ENCODE data around the gene TPRX2. TPM values are rescaled to one million over a fixed set of nuclear protein-coding genes. Genes with fewer than 3 reads are reported as not detected.
"Not testable (repeated sequence)": the region's sequence is repeated elsewhere in the genome, so short reads cannot be mapped to it uniquely, and the experiment has no call there.

Gene TPRX2
- total RNA-seq, 2 donors from 2014 or later, result not detected

DNA sequence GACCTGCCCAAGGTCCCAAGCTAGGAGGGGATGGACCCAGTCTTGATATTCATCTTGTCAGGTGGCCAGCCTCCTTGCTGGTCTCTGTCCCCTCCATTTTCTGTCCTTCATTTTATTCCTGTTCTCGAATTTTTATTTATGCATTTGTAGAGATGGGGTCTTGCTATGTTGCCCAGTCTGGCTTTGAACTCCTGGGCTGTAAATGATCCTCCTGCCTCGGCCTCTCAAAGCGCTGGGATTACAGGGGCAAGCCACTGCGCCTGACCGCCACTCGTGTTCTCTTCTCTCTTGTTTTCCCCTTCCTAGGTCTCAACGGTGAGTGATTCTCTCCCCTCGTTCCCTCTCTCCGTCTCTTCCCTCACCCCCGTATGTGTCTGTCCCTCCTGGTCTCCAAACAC is 10.6 kb upstream of the TPRX2 start:
- H3K27me3 Mint-ChIP-seq, result peaks cover 34% of the 10 kb centered on the region
- H3K4me1 Mint-ChIP-seq, result peaks cover 5% of the 10 kb centered on the region
- ATAC-seq (replicated peaks), result no peak
- H3K27ac Mint-ChIP-seq, result no peak overlapping the region
- H3K9me3 Mint-ChIP-seq, result no peaks in the 10 kb centered on the region
- no peaks in the 10 kb centered on the region for H3K36me3 Mint-ChIP-seq (ENCODE audit: low read depth)
- no peak overlapping the region for H3K4me3 Mint-ChIP-seq

DNA sequence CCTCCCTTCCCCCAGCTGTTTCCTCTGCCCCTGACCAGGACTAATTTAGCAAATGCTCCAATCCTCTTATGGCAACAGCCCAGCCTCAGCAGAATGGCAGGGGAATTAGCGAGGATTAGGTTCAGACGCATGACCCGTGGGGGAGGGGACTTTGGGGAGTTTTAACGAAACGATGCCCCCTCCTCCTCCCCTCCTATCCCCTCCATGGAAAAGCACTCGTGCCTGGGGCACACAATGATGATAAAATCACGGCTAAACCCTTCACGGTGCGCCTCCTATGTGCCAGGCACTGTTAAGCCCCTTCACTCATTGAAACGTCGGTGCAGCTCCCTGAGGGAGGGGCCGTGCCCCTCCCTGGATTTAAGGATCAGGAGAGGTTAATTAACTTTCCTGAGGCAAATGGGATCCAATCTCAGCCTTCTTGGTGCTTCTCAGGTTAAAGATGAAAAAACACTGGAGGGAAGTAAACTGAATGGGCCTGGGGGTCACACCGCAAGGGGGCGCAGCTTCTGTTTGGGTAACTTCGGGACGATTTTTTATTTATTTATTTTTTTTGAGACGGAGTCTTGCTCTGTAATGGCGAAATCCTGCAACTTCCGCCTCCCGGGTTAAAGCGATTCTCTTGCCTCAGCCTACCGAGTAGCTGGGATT is 10.1 kb upstream of the TPRX2 start:
- no peak for ATAC-seq (replicated peaks)
- H3K27me3 Mint-ChIP-seq, result peaks cover 35% of the 10 kb centered on the region
- H3K4me1 Mint-ChIP-seq, result peaks cover 2% of the 10 kb centered on the region
- H3K36me3 Mint-ChIP-seq (ENCODE audit: low read depth), result no peaks in the 10 kb centered on the region
- H3K4me3 Mint-ChIP-seq, result no peak overlapping the region
- peak overlapping the region; percentile 30 for H3K27ac Mint-ChIP-seq
- H3K9me3 Mint-ChIP-seq, result no peaks in the 10 kb centered on the region

DNA sequence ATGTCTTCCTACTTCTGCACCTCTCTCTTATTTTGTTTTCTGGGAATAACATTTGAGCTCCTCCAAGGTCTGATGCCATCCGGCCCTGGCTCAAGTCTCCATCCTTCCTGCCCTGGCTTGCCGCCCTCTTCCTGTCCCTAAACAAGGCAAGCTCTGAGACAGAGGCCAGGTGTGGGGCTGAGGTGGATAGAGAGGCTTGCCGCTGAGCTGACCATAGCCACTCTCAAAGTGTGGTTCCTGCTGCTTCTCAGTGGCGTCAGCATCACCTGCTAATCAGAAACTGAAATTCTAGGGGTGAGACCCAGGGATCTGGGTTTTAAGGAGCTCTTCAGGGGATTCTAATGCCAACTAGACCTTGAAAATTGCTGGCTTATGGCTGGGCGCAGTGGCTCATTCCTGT is 6.0 kb upstream of the TPRX2 start:
- Mint-ChIP-seq H3K36me3 (ENCODE audit: low read depth) (no peaks in the 10 kb centered on the region), H3K27ac (no peak overlapping the region), H3K4me1 (no peaks in the 10 kb centered on the region), H3K4me3 (no peak overlapping the region), H3K9me3 (no peaks in the 10 kb centered on the region), H3K27me3 (peaks cover 30% of the 10 kb centered on the region)
- no peak for ATAC-seq (replicated peaks)

DNA sequence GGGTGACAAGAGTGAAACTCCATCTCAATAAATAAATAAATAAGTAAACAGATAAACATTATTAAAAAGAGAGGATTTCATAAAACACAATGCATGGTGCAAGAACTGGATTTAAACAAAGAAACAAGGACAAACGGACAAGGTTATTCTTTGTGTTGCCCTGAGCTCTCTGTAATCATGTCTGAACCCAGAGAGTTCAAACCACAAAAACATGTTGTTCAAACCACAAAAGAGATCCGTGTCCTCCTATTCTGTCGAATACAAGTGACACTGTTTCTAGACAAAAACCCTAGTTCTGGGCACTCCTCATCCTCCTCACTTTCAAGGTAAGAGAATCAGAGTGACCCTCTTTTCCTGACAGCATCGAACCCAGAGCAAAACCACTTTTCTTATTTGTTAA is 4.6 kb upstream of the TPRX2 start:
- H3K4me3 Mint-ChIP-seq, result no peak overlapping the region
- no peaks in the 10 kb centered on the region for H3K36me3 Mint-ChIP-seq (ENCODE audit: low read depth)
- ATAC-seq (replicated peaks), result no peak
- H3K27me3 Mint-ChIP-seq, result peaks cover 22% of the 10 kb centered on the region
- H3K4me1 Mint-ChIP-seq, result no peaks in the 10 kb centered on the region
- H3K27ac Mint-ChIP-seq, result no peak overlapping the region
- H3K9me3 Mint-ChIP-seq, result no peaks in the 10 kb centered on the region

DNA sequence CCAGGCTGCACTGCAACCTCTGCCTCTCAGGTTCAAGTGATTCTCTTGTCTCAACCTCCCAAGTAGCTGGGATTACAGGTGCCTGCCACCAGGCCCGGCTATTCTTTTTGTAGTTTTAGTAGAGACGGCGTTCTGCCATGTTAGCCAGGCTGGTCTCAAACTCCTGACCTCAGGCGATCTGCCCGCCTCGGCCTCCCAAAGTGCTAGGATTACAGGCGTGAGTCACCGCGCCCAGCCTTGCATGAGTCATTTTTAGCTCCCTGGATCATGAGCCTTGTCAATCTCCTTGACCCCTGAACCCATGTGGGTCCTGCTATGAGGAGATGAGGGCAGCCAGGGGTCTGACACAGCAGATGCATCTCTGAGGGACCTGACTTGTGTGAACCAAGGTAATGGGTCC is 804 bp upstream of the TPRX2 start:
- H3K27me3 Mint-ChIP-seq, result peaks cover 10% of the 10 kb centered on the region
- not testable (repeated sequence) for H3K9me3 Mint-ChIP-seq; H3K36me3 Mint-ChIP-seq (ENCODE audit: low read depth); H3K27ac Mint-ChIP-seq; H3K4me1 Mint-ChIP-seq; ATAC-seq (replicated peaks); H3K4me3 Mint-ChIP-seq

DNA sequence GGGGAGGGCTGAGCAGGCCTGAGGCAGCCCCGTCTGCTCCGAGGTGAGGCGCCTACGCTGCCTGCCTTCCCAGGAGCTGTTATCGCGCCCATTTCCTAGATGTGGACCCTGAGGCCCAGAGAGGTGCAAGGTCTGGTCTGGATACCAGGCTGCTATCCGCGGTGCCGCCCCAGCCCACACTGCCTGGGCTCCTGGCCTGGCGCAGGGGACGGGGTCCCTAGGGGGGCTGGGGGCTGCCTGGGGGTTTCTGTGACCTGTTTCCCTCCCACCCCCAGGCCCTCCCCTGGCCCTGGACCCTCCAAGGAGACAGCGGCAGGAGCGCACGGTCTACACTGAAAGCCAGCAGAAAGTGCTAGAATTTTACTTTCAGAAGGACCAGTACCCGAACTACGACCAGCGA is 803 bp downstream of the TPRX2 start:
- peaks cover 12% of the 10 kb centered on the region for H3K27me3 Mint-ChIP-seq
- not testable (repeated sequence) for ATAC-seq (replicated peaks); H3K4me3 Mint-ChIP-seq; H3K9me3 Mint-ChIP-seq; H3K27ac Mint-ChIP-seq; H3K36me3 Mint-ChIP-seq (ENCODE audit: low read depth); H3K4me1 Mint-ChIP-seq

- no peak overlapping the region for H3K4me3 Mint-ChIP-seq
Measured at GRCh38 chr19:47860602-47861297, 1.7 kb downstream of the TPRX2 start.

GRCh38 chr19:47861630-47862029 is 2.6 kb downstream of the TPRX2 start:
- no peaks in the 10 kb centered on the region for H3K36me3 Mint-ChIP-seq (ENCODE audit: low read depth)
- no peak overlapping the region for H3K4me3 Mint-ChIP-seq
- no peak for ATAC-seq (replicated peaks)
- H3K27me3 Mint-ChIP-seq, result peaks cover 12% of the 10 kb centered on the region
- H3K27ac Mint-ChIP-seq, result no peak overlapping the region
- H3K9me3 Mint-ChIP-seq, result no peaks in the 10 kb centered on the region
- H3K4me1 Mint-ChIP-seq, result no peaks in the 10 kb centered on the region

More at GRCh38 chr19:47860602-47861297, 1.7 kb downstream of the TPRX2 start:
- H3K27ac Mint-ChIP-seq, result no peak overlapping the region
- no peaks in the 10 kb centered on the region for H3K9me3 Mint-ChIP-seq
- H3K27me3 Mint-ChIP-seq, result peaks cover 15% of the 10 kb centered on the region
- no peaks in the 10 kb centered on the region for H3K4me1 Mint-ChIP-seq
- ATAC-seq (replicated peaks), result peak; percentile 16
- H3K36me3 Mint-ChIP-seq (ENCODE audit: low read depth), result no peaks in the 10 kb centered on the region

DNA sequence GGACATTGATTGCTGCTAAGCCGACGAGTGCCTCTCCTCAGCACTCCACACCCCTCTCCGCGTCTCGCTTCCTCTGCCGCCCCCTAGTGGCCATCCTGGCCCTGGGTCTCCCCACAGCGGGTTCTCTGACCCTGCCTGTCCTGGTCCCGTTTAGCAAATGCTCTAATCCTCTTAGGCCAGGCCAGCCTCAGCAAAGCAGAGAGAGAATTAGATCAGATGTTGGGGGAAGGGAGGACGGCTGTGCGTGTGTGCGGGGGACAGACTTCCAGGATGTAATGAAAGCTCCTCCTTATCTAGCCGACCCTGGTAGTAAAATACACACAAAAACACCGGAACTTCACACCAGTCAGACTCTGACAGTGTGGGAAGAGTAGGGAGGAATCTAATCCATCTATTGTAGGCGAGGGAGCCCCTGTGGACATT is 4.5 kb downstream of the TPRX2 start:
- H3K27me3 Mint-ChIP-seq, result peaks cover 12% of the 10 kb centered on the region
- H3K4me3 Mint-ChIP-seq, result no peak overlapping the region
- ATAC-seq (replicated peaks), result peak; percentile 98
- no peaks in the 10 kb centered on the region for H3K36me3 Mint-ChIP-seq (ENCODE audit: low read depth)
- H3K27ac Mint-ChIP-seq, result no peak overlapping the region
- H3K4me1 Mint-ChIP-seq, result no peaks in the 10 kb centered on the region
- no peaks in the 10 kb centered on the region for H3K9me3 Mint-ChIP-seq

DNA sequence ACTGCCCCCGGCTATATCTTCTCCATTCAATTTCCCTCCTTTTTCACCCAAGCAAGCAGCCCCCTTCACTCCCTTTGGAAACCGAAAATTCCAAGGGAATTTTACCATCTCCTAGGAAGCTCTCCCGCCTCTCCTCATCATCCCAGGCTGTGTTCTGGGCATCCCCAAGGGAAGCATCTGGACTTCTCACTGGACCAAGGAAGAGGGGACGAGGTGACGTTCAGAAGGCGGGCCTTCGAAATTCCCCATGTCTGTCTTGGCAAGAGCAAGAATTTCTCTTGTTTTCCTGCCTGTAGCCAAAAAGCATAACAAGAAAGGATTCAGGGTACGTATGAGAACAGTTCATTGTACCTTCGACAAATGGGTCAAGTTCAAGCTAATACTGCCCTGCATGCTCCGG is 6.1 kb downstream of the TPRX2 start:
- Mint-ChIP-seq H3K4me3 (no peak overlapping the region), H3K27me3 (peaks cover 12% of the 10 kb centered on the region), H3K36me3 (ENCODE audit: low read depth) (no peaks in the 10 kb centered on the region), H3K4me1 (peaks cover 4% of the 10 kb centered on the region), H3K9me3 (no peaks in the 10 kb centered on the region), H3K27ac (no peak overlapping the region)
- ATAC-seq (replicated peaks), result no peak

GRCh38 chr19:47878906-47879305 is 19.9 kb downstream of the TPRX2 start:
- no peak for ATAC-seq (replicated peaks)
- no peak overlapping the region for H3K27ac Mint-ChIP-seq
- H3K9me3 Mint-ChIP-seq, result peaks cover 3% of the 10 kb centered on the region
- H3K36me3 Mint-ChIP-seq (ENCODE audit: low read depth), result no peaks in the 10 kb centered on the region
- no peaks in the 10 kb centered on the region for H3K4me1 Mint-ChIP-seq
- H3K27me3 Mint-ChIP-seq, result peaks cover 20% of the 10 kb centered on the region
- no peak overlapping the region for H3K4me3 Mint-ChIP-seq

DNA sequence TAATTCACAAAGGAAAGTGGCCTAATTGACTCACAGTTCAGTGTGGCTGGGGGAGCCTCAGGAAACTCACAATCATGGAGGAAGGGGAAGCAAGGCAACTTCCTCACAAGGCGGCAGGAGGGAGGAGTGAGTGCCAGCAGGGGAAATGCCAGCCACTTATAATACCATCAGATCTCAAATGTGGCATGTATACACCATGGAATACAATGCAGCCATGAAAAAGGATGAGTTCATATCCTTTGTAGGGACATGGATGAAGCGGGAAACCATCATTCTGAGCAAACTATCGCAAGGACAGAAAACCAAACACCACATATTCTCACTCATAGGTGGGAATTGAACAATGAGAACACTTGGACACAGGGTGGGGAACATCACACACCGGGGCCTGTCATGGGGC is 20.4 kb downstream of the TPRX2 start:
- not testable (repeated sequence) for H3K27ac Mint-ChIP-seq; H3K4me1 Mint-ChIP-seq; H3K4me3 Mint-ChIP-seq; H3K9me3 Mint-ChIP-seq; ATAC-seq (replicated peaks); H3K36me3 Mint-ChIP-seq (ENCODE audit: low read depth)
- H3K27me3 Mint-ChIP-seq, result peaks cover 20% of the 10 kb centered on the region

DNA sequence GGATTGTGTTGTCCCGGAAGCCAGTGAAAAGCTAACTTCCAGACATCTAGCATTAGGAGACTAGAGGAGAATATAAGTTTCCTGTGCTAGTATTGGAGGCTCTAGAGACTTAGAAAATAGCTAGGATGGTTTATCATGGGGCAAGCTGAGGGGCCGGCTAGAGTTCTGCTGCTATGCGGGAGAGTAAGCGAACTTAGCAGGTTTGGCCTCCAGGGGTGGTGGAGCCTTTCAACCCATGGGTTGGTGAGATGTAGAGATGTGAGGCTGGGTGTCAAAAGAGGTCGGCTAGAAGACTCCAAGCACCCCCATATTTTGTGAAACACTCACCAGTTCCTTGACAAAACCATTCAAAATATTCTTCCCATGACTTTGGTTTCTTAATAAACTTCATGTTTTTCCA is 22.7 kb downstream of the TPRX2 start:
- H3K27ac Mint-ChIP-seq, result no peak overlapping the region
- no peak overlapping the region for H3K4me3 Mint-ChIP-seq
- peaks cover 25% of the 10 kb centered on the region for H3K27me3 Mint-ChIP-seq
- H3K9me3 Mint-ChIP-seq, result peaks cover 3% of the 10 kb centered on the region
- no peaks in the 10 kb centered on the region for H3K4me1 Mint-ChIP-seq
- ATAC-seq (replicated peaks), result no peak
- no peaks in the 10 kb centered on the region for H3K36me3 Mint-ChIP-seq (ENCODE audit: low read depth)

DNA sequence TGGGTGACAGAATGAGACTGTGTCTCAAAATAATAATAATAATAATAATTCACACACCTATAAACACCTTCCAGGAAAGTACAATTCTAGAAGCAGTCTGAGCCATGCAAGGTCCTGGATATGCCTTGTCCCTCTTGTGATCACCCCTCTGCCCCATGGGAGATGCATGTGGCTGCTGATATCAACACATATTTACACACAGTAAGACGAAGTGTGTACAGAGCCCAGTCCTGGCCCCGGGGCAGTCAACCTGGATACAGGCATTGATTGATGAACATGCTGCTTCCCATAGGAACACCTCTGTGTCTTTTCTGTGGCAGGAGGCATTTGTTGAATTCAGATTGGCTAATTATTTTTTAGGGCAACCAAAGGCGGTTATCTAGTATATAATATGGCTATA is 23.9 kb downstream of the TPRX2 start:
- Mint-ChIP-seq H3K36me3 (ENCODE audit: low read depth) (no peaks in the 10 kb centered on the region), H3K4me1 (no peaks in the 10 kb centered on the region), H3K27ac (no peak overlapping the region), H3K4me3 (no peak overlapping the region), H3K9me3 (peaks cover 3% of the 10 kb centered on the region), H3K27me3 (peaks cover 29% of the 10 kb centered on the region)
- ATAC-seq (replicated peaks), result no peak

DNA sequence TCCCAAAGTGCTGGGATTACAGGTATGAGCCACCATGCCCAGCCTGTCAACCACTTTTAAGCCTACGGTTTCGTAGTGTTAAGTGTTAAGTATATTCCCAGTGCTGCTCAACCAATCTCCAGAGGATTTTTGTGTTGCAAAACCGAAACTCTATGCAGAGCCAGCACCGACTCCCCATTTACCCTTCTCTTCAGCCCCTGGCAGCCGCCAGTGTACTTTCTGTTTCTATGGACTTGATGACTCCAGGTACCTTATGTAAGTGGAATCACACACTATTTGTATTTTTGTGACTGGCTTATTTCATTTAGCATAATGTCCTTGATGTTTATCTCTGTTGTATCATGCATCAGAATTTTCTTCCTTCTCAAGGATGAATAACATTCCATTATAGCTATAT is 26.0 kb downstream of the TPRX2 start:
- Mint-ChIP-seq H3K36me3 (ENCODE audit: low read depth) (no peaks in the 10 kb centered on the region), H3K27me3 (peaks cover 25% of the 10 kb centered on the region), H3K27ac (no peak overlapping the region), H3K9me3 (no peaks in the 10 kb centered on the region), H3K4me1 (no peaks in the 10 kb centered on the region), H3K4me3 (no peak overlapping the region)
- no peak for ATAC-seq (replicated peaks)

Data from activated T-helper 17 cell treated with anti-CD3 and anti-CD28 coated beads, Interleukin-2, amount 50 U/mL, for 72 hours (primary cell).